GM12874 (cell line): Measurements from ENCODE around the gene PNMA1.

Experiments used
- TF ChIP-seq, protein P1 (sequence below): IDR thresholded peaks from 2 replicates; pipeline ENCODE4 v1.5.1; 2011; ENCODE audit warnings: low read depth, mild to moderate bottlenecking, control low read depth, low read length, moderate library complexity; ENCODE audit not compliant: insufficient read depth

PNMA1 gene

DNA sequence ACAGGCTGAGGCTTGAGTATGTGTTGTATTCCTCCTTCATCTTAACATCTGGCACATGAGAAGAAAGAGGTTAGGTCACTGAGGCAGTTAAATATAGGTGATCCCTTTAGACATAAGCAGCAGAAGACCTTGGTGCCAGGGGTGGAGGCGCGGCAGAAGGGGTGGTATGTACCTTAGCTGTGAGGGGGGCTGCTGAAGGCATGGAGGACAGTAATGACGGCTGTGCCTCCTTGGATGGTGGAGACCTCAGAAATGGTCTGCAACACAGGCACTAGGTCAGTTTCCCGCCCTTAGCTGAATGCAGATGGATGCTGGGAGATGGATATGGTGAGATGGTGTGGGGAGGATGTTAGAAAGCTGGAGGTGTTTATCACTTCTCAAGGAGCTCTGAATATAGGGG, 1.5 kb upstream of the PNMA1 start:
- TF ChIP-seq, protein P1, sequence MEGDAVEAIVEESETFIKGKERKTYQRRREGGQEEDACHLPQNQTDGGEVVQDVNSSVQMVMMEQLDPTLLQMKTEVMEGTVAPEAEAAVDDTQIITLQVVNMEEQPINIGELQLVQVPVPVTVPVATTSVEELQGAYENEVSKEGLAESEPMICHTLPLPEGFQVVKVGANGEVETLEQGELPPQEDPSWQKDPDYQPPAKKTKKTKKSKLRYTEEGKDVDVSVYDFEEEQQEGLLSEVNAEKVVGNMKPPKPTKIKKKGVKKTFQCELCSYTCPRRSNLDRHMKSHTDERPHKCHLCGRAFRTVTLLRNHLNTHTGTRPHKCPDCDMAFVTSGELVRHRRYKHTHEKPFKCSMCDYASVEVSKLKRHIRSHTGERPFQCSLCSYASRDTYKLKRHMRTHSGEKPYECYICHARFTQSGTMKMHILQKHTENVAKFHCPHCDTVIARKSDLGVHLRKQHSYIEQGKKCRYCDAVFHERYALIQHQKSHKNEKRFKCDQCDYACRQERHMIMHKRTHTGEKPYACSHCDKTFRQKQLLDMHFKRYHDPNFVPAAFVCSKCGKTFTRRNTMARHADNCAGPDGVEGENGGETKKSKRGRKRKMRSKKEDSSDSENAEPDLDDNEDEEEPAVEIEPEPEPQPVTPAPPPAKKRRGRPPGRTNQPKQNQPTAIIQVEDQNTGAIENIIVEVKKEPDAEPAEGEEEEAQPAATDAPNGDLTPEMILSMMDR: no peak

DNA sequence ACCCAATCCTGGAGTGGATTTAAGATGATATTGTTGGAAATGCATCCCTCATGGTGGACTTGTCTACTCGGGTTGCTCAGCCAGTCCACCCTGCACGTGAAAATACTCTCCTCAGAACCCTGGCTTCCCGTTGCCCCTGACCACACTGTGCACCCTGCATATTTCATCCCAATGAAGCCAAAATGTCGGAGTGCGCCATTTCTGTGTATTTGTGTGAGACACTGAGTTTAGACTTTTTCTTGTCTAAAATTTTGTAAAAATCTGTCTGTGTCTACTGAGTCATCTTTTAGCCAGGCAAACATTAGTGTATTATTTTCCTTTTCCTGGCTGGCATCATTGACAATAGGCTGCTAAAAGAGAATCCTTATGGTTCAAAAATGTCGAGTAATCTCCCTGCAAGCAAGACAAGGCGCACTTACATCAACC, 485 bp upstream of the PNMA1 start:
- TF ChIP-seq, protein P1: no peak

DNA sequence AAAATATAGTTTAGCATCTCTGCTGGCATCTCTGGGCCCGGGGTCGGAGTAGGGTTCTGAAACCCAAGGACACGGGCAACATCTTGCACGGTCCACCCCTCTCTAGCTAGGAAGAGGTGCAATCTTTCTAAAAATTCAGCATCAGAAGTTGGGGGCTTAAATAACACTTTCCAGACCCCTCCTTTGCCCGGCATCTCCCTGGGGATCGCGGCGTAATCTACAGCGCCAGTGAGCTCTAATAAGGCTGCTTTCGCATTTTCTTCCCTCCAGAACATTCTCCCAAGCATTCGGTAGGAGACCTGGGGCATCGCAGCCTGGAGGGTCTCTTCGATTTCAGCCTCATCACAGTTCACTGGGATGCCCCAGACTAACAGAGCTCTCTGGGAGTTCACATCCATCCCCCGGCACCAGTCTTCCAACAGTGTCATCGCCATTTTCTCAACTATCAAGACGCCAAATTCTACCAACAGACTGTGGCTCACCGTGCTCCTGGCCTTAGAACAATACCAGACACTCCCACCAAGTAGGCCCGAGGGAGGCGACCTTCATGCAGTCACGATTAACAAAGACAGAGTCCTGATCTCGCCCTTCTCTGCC, 880 bp downstream of the PNMA1 start:
- TF ChIP-seq, protein P1: no peak

DNA sequence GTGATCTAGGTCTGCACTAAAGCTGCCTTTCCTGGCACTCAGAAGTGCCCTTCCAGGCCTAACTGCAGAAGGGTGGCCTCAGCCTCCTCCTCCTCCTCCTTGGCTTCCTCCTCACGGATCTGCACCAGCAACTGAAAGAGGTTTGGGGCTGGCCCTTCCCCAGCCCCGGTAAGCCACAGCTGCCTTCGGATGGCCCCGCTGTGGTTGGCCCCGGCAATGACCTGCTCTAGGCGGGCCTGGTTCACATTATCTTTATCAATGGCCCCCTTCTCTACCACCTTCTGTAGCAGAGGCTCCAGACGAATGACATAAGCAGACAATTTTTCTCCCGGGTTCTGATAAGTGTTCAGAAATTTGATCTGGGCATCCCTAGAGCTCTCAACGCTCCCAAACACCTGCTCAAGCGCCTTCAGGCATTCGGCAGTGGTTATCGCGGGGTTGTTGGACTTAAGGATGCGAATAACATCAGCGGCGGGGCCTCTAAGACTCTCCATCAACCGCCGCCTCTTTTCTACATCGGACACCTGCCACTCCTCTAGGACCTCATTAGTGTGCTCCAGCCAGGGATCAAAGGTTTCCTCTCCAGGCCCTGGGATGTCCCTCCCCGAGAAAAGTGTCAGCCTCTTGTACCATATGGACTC, 1.5 kb downstream of the PNMA1 start:
- TF ChIP-seq, protein P1: no peak

DNA sequence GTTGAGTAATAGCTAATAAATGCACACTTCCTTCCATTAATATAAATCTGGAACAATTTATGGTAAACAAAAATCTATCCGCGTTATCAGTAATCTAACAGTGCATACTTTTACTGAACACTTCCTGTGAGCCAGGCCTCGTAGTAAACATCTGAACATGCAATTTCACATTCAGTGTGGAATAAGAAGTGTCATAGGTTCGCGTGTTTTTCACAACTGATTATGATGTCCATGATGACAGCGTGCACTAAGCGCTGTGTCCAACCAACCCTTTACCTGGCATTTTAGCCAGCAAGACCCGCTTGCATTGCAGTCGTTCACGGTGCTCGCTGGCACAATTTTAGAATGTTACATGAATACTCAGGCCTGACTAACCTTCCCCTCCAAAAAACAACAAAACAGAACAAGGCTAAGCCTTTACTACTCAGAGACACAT, 2.1 kb downstream of the PNMA1 start:
- TF ChIP-seq, protein P1: no peak

DNA sequence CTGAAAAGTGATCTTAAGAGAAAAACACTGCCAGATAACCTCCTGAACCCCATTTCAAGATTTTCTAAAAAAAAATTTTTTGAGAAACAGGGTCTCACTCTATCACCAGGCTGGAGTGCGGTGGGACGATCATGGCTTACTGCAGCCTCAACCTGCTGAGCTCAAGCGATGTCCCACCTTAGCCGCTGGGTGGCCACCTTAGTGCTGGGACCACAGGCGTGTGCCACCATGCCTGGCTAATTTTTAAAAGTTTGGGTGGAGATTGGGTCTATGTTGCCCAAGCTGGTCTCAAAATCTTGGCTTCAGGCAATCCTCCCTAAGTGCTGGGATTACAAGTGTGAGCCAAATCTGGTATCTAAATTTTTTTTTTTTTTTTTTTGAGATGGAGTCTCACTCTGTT, 3.4 kb downstream of the PNMA1 start:
- TF ChIP-seq, protein P1: no peak

DNA sequence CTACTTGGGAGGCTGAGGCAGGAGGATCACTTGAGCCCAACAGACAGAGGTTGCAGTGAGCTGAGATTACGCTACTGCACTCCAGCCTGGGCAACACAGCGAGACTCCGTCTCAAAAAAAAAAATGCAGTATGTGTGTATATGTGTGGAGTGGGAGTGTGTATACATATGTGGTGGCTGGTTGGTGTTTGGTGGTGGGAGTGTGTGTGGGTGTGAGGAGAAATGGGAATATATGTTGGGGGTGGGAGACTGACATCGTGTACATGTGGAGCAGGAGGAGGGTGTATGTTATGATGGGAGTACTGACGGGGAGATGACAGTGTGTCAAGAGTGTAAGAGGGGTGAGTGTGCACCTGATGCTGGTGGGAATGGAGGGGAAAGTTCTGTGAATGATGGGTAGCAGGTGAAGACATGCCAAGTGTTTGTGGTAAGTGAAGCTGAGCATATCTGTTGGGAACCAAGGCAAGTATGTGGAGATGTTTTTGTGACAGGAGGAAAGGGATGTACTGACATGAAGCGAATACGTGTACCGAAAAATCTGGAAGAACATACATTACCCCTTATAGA, 4.2 kb downstream of the PNMA1 start:
- TF ChIP-seq, protein P1: no peak
